OCI-LY3 (cell line): ENCODE data around the gene LRRC17.

Experiments
- H2AFZ ChIP-seq: fragments of 200-600, 300-600 bp; shearing (Covaris generic); 2 replicates; pipeline ENCODE4 v1.6.0; 2014; ENCODE audit warnings: antibody characterized with exemption, low read depth, low read length
- H3K27ac ChIP-seq: fragments of 200-600, 300-600 bp; sonication (generic); 2 replicates; pipeline ENCODE4 v1.5.1; 2014; ENCODE audit warnings: mild to moderate bottlenecking, low read length, moderate library complexity, mixed read lengths
- H3K27me3 ChIP-seq: fragments of 200-600, 300-600 bp; sonication (generic); 2 replicates; pipeline ENCODE4 v1.6.1; 2014; ENCODE audit warnings: low read depth, low read length, mixed read lengths
- H3K36me3 ChIP-seq: fragments of 200-600, 300-600 bp; sonication (generic); replicated peaks from 2 replicates; pipeline ENCODE3; 2014; ENCODE audit warnings: low read depth, low read length, mixed read lengths
- H3K4me1 ChIP-seq: fragments of 300-600, 200-600 bp; sonication (generic); 2 replicates; pipeline ENCODE4 v1.6.1; 2014; ENCODE audit warnings: low read length, mixed read lengths
- H3K4me2 ChIP-seq: fragments of 200-600, 300-600 bp; sonication (generic); 2 replicates; pipeline ENCODE4 v1.6.1; 2014; ENCODE audit warnings: low read length, mixed read lengths
- H3K4me3 ChIP-seq: fragments of 300-600, 200-600 bp; sonication (generic); 2 replicates; pipeline ENCODE4 v1.5.1; 2014; ENCODE audit warnings: antibody characterized with exemption, mild to moderate bottlenecking, low read length, moderate library complexity
- H3K79me2 ChIP-seq: fragments of 300-600, 200-600 bp; shearing (Covaris generic); 2 replicates; pipeline ENCODE4 v1.6.1; 2014; ENCODE audit warnings: mild to moderate bottlenecking, low read length, mixed read lengths
- H3K9ac ChIP-seq: fragments of 300-600, 200-600 bp; shearing (Covaris generic); 2 replicates; pipeline ENCODE4 v1.6.0; 2014; ENCODE audit warnings: mild to moderate bottlenecking, low read length, moderate library complexity
- H3K9me3 ChIP-seq: fragments of 200-600, 300-600 bp; shearing (Covaris generic); 2 replicates; pipeline ENCODE4 v1.6.1; 2014; ENCODE audit warnings: low read length, mixed read lengths; ENCODE audit not compliant: insufficient read depth
- H4K20me1 ChIP-seq: fragments of 200-600, 300-600 bp; sonication (generic); 2 replicates; pipeline ENCODE4 v1.6.1; 2016; ENCODE audit warnings: low read length, mixed read lengths; ENCODE audit not compliant: insufficient read depth
- EZH2phosphoT487 ChIP-seq: fragments of 200-600 bp; shearing (Covaris generic); IDR thresholded peaks from 2 replicates; pipeline ENCODE4 v1.6.1; 2018; ENCODE audit warnings: antibody characterized with exemption, mixed run types, low read depth
- TF ChIP-seq, protein P1 (sequence below): fragments of 200-600, 300-600 bp; sonication (generic); IDR thresholded peaks from 2 replicates; pipeline ENCODE4 v1.5.1; 2014; ENCODE audit warnings: antibody characterized with exemption, low read length, low read depth

The LRRC17 gene

GRCh38 chr7:102875700-102876295 lies 37.0 kb upstream of the LRRC17 start:
- Histone ChIP-seq H3K9ac (no peak overlapping the region), H2AFZ (no peak overlapping the region), H3K9me3 (no peaks in the 10 kb centered on the region), H3K27ac (no peak overlapping the region), H3K36me3 (no peaks in the 10 kb centered on the region), H3K4me2 (no peak overlapping the region), H3K27me3 (0 out of 2 replicates have a peak, but pooled peaks cover 3% of the 10 kb centered on the region), H3K79me2 (no peaks in the 10 kb centered on the region), H3K4me1 (peaks cover 12% of the 10 kb centered on the region), H4K20me1 (no peaks in the 10 kb centered on the region), H3K4me3 (no peak overlapping the region)
- no peak for TF ChIP-seq EZH2phosphoT487
- TF ChIP-seq, protein P1, sequence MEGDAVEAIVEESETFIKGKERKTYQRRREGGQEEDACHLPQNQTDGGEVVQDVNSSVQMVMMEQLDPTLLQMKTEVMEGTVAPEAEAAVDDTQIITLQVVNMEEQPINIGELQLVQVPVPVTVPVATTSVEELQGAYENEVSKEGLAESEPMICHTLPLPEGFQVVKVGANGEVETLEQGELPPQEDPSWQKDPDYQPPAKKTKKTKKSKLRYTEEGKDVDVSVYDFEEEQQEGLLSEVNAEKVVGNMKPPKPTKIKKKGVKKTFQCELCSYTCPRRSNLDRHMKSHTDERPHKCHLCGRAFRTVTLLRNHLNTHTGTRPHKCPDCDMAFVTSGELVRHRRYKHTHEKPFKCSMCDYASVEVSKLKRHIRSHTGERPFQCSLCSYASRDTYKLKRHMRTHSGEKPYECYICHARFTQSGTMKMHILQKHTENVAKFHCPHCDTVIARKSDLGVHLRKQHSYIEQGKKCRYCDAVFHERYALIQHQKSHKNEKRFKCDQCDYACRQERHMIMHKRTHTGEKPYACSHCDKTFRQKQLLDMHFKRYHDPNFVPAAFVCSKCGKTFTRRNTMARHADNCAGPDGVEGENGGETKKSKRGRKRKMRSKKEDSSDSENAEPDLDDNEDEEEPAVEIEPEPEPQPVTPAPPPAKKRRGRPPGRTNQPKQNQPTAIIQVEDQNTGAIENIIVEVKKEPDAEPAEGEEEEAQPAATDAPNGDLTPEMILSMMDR: no peak

DNA sequence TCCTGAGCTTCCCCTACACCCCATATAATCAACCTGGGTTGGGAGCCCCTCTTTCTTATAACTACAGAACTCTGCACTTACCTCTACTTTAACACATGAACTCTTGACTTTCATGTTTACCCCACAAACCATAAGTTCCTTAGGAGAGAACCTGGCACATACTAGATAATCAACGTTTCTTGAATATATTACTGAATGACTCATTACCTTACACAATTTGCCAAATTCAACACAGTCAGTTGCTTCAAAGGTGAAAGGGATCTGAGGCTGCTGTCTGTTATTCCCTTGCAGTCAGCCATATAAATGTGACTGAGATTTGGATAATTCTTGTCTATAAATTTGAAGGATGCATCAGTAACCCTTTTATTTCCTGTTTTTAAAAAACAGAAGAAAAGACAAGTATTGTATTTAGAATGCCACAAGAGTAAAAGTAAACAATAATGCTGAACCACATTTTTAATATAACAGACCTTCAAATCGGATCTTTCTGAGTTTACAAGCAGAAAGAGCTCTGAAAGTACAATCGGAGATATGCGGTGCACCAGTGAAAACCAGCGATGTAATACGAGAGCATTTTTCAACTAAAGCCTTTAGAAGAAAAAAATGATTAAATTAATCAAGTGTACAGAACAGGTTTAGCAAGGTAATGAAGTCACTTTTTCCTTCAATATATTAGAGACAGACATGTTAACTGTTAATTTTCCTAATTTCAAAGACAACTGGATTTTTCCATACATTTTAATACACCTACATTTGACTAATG lies 29.5 kb upstream of the LRRC17 start:
- Histone ChIP-seq H3K27me3 (0 out of 2 replicates have a peak, but pooled peaks cover 3% of the 10 kb centered on the region), H3K79me2 (no peaks in the 10 kb centered on the region), H4K20me1 (no peaks in the 10 kb centered on the region), H3K9ac (no peak overlapping the region), H3K4me2 (no peak overlapping the region), H3K4me3 (no peak overlapping the region), H3K27ac (no peak overlapping the region), H3K4me1 (no peaks in the 10 kb centered on the region), H3K9me3 (no peaks in the 10 kb centered on the region), H2AFZ (no peak overlapping the region), H3K36me3 (no peaks in the 10 kb centered on the region)
- no peak for TF ChIP-seq EZH2phosphoT487
- TF ChIP-seq, protein P1: no peak

- no peak overlapping the region for H3K4me2 ChIP-seq
- H3K4me3 ChIP-seq: no peak overlapping the region
- H3K79me2 ChIP-seq: no peaks in the 10 kb centered on the region
- H3K27ac ChIP-seq: no peak overlapping the region
- 0 out of 2 replicates have a peak, but pooled peaks cover 4% of the 10 kb centered on the region for H3K4me1 ChIP-seq
- no peak overlapping the region for H3K9ac ChIP-seq
- H4K20me1 ChIP-seq: no peaks in the 10 kb centered on the region
- no peaks in the 10 kb centered on the region for H3K36me3 ChIP-seq
- H3K27me3 ChIP-seq: no peaks in the 10 kb centered on the region
- no peaks in the 10 kb centered on the region for H3K9me3 ChIP-seq
- no peak overlapping the region for H2AFZ ChIP-seq
- TF ChIP-seq, protein P1: no peak
- no peak for TF ChIP-seq EZH2phosphoT487
Observed at GRCh38 chr7:102888561-102889233, 24.1 kb upstream of the LRRC17 start.

DNA sequence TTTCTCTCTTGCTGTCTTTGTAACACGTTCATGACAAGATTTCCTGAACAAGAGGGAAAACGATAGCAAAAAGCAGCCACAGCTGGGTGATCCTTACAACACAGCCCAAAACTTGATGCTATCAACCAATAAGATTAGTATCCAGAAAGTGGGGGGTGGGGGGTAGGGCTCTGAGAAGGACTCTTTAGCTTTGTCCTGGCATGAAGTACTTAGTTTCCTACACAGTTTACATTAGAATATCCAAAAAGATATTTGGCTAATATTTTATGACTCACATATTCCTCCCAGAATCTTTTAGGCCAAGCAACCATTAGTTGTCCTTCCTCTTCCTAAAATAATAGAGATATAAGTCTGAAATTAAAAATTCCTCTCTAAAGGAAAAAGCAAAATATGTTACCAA lies 22.9 kb upstream of the LRRC17 start:
- H2AFZ ChIP-seq: no peak overlapping the region
- no peak overlapping the region for H3K27ac ChIP-seq
- no peaks in the 10 kb centered on the region for H3K36me3 ChIP-seq

More for the DNA sequence above, 22.9 kb upstream of the LRRC17 start:
- H3K4me2 ChIP-seq: no peak overlapping the region
- 0 out of 2 replicates have a peak, but pooled peaks cover 4% of the 10 kb centered on the region for H3K4me1 ChIP-seq
- no peaks in the 10 kb centered on the region for H3K79me2 ChIP-seq
- no peaks in the 10 kb centered on the region for H4K20me1 ChIP-seq
- no peak for TF ChIP-seq EZH2phosphoT487
- TF ChIP-seq, protein P1: no peak
- no peak overlapping the region for H3K9ac ChIP-seq
- H3K27me3 ChIP-seq: no peaks in the 10 kb centered on the region
- no peaks in the 10 kb centered on the region for H3K9me3 ChIP-seq
- H3K4me3 ChIP-seq: no peak overlapping the region
